HG03378 (cell line): ENCODE data around the gene CMSS1.

Source experiments
- ATAC-seq: cut with Tn5 transposase; IDR thresholded peaks from one replicate; pipeline ENCODE4 v1.9.1; 2021; ENCODE audit warnings: mild to moderate bottlenecking, moderate library complexity; ENCODE audit not compliant: unreplicated experiment

The CMSS1 gene

GRCh38 chr3:100097919-100098783 is 280.5 kb downstream of the CMSS1 start:
- no peak for ATAC-seq

- no peak for ATAC-seq
These were observed 281.1 kb downstream of the CMSS1 start for GRCh38 chr3:100098784-100099070.

GRCh38 chr3:100099621-100100020 is 282.0 kb downstream of the CMSS1 start:
- no peak for ATAC-seq

- ATAC-seq, result no peak
These were observed 282.8 kb downstream of the CMSS1 start for GRCh38 chr3:100100425-100100824.

GRCh38 chr3:100102757-100103156 is 285.1 kb downstream of the CMSS1 start:
- no peak for ATAC-seq

- peak; percentile 82 for ATAC-seq
These were observed 286.1 kb downstream of the CMSS1 start for GRCh38 chr3:100103558-100104441.

- peak; percentile 24 for ATAC-seq
These were observed 286.8 kb downstream of the CMSS1 start for GRCh38 chr3:100104442-100104798.

GRCh38 chr3:100104817-100105413 is 287.3 kb downstream of the CMSS1 start:
- no peak for ATAC-seq

GRCh38 chr3:100105501-100105900 is 287.8 kb downstream of the CMSS1 start:
- peak; percentile 52 for ATAC-seq

- no peak for ATAC-seq
These were observed 288.4 kb downstream of the CMSS1 start for GRCh38 chr3:100106094-100106493.

GRCh38 chr3:100106531-100107141 is 289.0 kb downstream of the CMSS1 start:
- no peak for ATAC-seq

- ATAC-seq, result no peak
These were observed 289.7 kb downstream of the CMSS1 start for GRCh38 chr3:100107221-100107814.

GRCh38 chr3:100108464-100109079 is 290.9 kb downstream of the CMSS1 start:
- no peak for ATAC-seq

- no peak for ATAC-seq
These were observed 292.5 kb downstream of the CMSS1 start for GRCh38 chr3:100110162-100110561.

GRCh38 chr3:100111728-100112127 is 294.1 kb downstream of the CMSS1 start:
- ATAC-seq, result no peak

- ATAC-seq, result no peak
These were observed 296.2 kb downstream of the CMSS1 start for GRCh38 chr3:100113723-100114412.

GRCh38 chr3:100114413-100115030 is 296.9 kb downstream of the CMSS1 start, which contains the start of gene FILIP1L:
FILIP1L (minus strand) TSS chr3:100114501.
- ATAC-seq, result no peak

GRCh38 chr3:100117093-100117492 is 299.4 kb downstream of the CMSS1 start:
- no peak for ATAC-seq

- ATAC-seq, result no peak
These were observed 302.4 kb downstream of the CMSS1 start for GRCh38 chr3:100120012-100120411.
